HG02852 (cell line): ENCODE data around the gene SPX.

ENCODE experiments used
- ATAC-seq: cut with Tn5 transposase; IDR thresholded peaks from one replicate; pipeline ENCODE4 v1.9.1; 2021; ENCODE audit warnings: mild to moderate bottlenecking, moderate library complexity; ENCODE audit not compliant: unreplicated experiment

The SPX gene

GRCh38 chr12:21576431-21576830, 50.3 kb downstream of the SPX start:
- no peak for ATAC-seq

GRCh38 chr12:21577516-21577915, 51.4 kb downstream of the SPX start:
- no peak for ATAC-seq

- no peak for ATAC-seq
Measured at GRCh38 chr12:21580748-21581516, 54.8 kb downstream of the SPX start.
